Astrocyte (in vitro differentiated cells and primary cell): ENCODE results near the gene CACNA1C.

Experiments used
- CTCF ChIP-seq: IDR thresholded peaks from 2 replicates; pipeline ENCODE4 v1.5.1; 2011; ENCODE audit warnings: low read depth, mild to moderate bottlenecking, inconsistent platforms, low read length, moderate library complexity; ENCODE audit not compliant: insufficient read depth
- EZH2 ChIP-seq: IDR thresholded peaks from 2 replicates; pipeline ENCODE4 v1.6.1; 2012; ENCODE audit warnings: mild to moderate bottlenecking, low read length, inconsistent platforms; ENCODE audit not compliant: insufficient read depth

GRCh38 chr12:2652401-2653081 lies 599.8 kb downstream of the CACNA1C start:
- TF ChIP-seq CTCF: no peak
- TF ChIP-seq EZH2: no peak
